Erythroblast (primary cell): ENCODE measurements around the gene MAT2B.
A peak's percentile ranks its signal among the peaks of the same experiment; 100 is the strongest.

Experiments
- GATA1 ChIP-seq: IDR thresholded peaks from 2 replicates; pipeline ENCODE4 v1.6.1; 2011; ENCODE audit warnings: low read depth, mild to moderate bottlenecking, control low read depth, low read length, moderate library complexity
- POLR2A ChIP-seq: IDR thresholded peaks from 2 replicates; pipeline ENCODE4 v1.6.1; 2011; ENCODE audit warnings: mild to moderate bottlenecking, low read length

- peak; percentile 91 for TF ChIP-seq POLR2A
- no peak for TF ChIP-seq GATA1
These were observed 45.4 kb upstream of the MAT2B start, which contains the start of gene NUDCD2 for GRCh38 chr5:163459819-163460561.
